LNCAP (cell line): Measurements from ENCODE around the gene ANO3.
A peak's percentile ranks its signal among the peaks of the same experiment; 100 is the strongest.

Source experiments
- CTCF ChIP-seq: fragments of 450-650 bp; IDR thresholded peaks from 2 replicates; pipeline ENCODE4 v1.5.1; 2017; ENCODE audit warnings: mild to moderate bottlenecking

The ANO3 gene

GRCh38 chr11:26493616-26494015, 161.7 kb downstream of the ANO3 start:
- TF ChIP-seq CTCF = no peak

- no peak for TF ChIP-seq CTCF
These were observed 175.3 kb downstream of the ANO3 start for GRCh38 chr11:26507229-26507628.

GRCh38 chr11:26510164-26510563, 178.2 kb downstream of the ANO3 start:
- TF ChIP-seq CTCF = no peak

GRCh38 chr11:26510756-26511155, 178.8 kb downstream of the ANO3 start:
- TF ChIP-seq CTCF = no peak

- no peak for TF ChIP-seq CTCF
These were observed 180.3 kb downstream of the ANO3 start for GRCh38 chr11:26512196-26512595.

- TF ChIP-seq CTCF = no peak
These were observed 187.5 kb downstream of the ANO3 start for GRCh38 chr11:26519469-26519868.

GRCh38 chr11:26522912-26523610, 191.1 kb downstream of the ANO3 start:
- TF ChIP-seq CTCF = peak; percentile 33; the same call in 1 of the 2 replicates

- TF ChIP-seq CTCF = no peak
These were observed 195.8 kb downstream of the ANO3 start for GRCh38 chr11:26527685-26528084.
